Kidney epithelial cell (primary cell): ENCODE results near the gene CABLES1. TPM values are rescaled to one million over a fixed set of nuclear protein-coding genes. Genes with fewer than 3 reads are reported as not detected.
A peak's percentile ranks its signal among the peaks of the same experiment; 100 is the strongest.

ENCODE experiments used
- DNase-seq: peaks from one replicate; pipeline ENCODE4 v3.0.0-alpha.2; 2010; ENCODE audit warnings: low read depth
- H3K27me3 ChIP-seq: 2 replicates; pipeline ENCODE4 v1.6.0; 2011; ENCODE audit warnings: low read length; ENCODE audit not compliant: control insufficient read depth, insufficient read depth
- H3K36me3 ChIP-seq: 2 replicates; pipeline ENCODE4 v1.5.1; 2011; ENCODE audit warnings: low read length; ENCODE audit not compliant: control insufficient read depth, insufficient read depth
- H3K4me3 ChIP-seq: 2 replicates; pipeline ENCODE4 v1.5.1; 2011; ENCODE audit warnings: low read depth, mild to moderate bottlenecking, control low read depth, low read length
- total RNA-seq: library from RNA; depleted of rRNA; stranded (reverse); fragments of >200 nt; gene quantifications from 2 replicates; pipeline ENCODE4 v1.2.3, GENCODE V29; 2015
- TF ChIP-seq, protein P1 (sequence below): IDR thresholded peaks from 2 replicates; pipeline ENCODE4 v1.5.1; 2011; ENCODE audit warnings: mild to moderate bottlenecking, moderate library complexity, low read length, control low read depth, inconsistent platforms; ENCODE audit not compliant: insufficient read depth, poor library complexity, severe bottlenecking

The CABLES1 gene
- total RNA-seq, 1 donor from 2014 or later = 9.6 TPM

DNA sequence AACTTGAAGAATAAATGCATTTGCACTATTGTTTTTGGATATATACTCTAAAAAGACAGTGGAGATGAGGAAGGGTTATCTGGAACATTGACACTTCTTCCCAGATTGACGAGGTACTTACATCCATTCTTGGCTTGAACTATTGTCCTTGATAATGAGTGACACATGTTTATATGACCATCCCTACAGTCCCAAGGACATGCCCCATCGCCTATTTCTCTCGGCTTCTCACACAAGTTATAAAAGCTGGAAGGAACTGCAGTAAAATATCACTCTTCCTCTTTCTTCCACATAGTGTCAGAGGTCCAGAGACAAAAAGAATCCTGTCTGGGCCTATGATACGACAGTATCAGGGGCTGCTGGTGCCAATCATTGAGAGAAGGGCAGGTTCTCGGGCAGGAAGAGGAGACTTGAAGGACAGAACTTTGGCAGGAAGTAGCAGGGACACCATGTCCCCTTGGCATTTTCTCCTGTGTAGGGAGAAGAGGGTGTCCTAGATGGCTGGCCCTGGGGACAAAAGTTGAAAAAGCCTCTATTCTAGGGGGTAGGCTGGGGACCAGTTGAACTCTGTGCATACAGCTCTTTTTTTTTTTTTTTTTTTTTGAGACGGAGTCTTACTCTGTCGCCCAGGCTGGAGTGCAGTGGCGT is 5.8 kb upstream of the CABLES1 start:
- H3K27me3 ChIP-seq = no peaks in the 10 kb centered on the region
- H3K36me3 ChIP-seq = no peaks in the 10 kb centered on the region
- TF ChIP-seq, protein P1, sequence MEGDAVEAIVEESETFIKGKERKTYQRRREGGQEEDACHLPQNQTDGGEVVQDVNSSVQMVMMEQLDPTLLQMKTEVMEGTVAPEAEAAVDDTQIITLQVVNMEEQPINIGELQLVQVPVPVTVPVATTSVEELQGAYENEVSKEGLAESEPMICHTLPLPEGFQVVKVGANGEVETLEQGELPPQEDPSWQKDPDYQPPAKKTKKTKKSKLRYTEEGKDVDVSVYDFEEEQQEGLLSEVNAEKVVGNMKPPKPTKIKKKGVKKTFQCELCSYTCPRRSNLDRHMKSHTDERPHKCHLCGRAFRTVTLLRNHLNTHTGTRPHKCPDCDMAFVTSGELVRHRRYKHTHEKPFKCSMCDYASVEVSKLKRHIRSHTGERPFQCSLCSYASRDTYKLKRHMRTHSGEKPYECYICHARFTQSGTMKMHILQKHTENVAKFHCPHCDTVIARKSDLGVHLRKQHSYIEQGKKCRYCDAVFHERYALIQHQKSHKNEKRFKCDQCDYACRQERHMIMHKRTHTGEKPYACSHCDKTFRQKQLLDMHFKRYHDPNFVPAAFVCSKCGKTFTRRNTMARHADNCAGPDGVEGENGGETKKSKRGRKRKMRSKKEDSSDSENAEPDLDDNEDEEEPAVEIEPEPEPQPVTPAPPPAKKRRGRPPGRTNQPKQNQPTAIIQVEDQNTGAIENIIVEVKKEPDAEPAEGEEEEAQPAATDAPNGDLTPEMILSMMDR = no peak
- H3K4me3 ChIP-seq = no peak overlapping the region
- DNase-seq = no peak

DNA sequence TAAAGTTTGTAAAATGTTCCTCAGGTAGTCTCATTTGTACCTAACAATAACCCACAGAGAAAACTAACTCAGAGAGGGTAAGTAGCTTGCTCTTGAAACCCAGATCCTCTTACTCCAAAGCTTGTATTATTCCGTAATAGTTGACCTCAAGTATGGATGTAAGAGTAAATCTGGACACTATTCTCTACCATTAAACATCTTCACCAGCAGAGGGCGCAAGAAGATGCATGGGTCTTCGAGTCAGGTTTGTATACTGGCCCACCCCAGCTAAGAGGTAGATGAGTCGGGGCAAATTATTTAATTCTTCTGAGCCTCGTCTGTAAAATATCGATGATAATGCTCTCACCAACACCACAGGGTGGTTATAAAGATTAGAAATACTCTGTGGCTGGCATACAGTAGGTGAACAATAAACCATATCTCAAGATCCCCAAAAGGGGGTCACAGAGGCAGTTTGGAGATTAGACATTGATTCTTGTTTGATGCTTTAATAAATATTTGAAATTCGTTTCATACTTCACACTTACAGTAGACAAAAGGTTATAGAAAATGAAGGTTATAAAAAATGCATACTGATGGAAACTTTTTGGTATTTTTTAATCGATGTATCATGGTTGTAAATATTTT is 3.5 kb upstream of the CABLES1 start:
- Histone ChIP-seq H3K27me3 (no peaks in the 10 kb centered on the region), H3K4me3 (no peak overlapping the region), H3K36me3 (no peaks in the 10 kb centered on the region)
- TF ChIP-seq, protein P1 = peak; percentile 78
- DNase-seq = no peak

DNA sequence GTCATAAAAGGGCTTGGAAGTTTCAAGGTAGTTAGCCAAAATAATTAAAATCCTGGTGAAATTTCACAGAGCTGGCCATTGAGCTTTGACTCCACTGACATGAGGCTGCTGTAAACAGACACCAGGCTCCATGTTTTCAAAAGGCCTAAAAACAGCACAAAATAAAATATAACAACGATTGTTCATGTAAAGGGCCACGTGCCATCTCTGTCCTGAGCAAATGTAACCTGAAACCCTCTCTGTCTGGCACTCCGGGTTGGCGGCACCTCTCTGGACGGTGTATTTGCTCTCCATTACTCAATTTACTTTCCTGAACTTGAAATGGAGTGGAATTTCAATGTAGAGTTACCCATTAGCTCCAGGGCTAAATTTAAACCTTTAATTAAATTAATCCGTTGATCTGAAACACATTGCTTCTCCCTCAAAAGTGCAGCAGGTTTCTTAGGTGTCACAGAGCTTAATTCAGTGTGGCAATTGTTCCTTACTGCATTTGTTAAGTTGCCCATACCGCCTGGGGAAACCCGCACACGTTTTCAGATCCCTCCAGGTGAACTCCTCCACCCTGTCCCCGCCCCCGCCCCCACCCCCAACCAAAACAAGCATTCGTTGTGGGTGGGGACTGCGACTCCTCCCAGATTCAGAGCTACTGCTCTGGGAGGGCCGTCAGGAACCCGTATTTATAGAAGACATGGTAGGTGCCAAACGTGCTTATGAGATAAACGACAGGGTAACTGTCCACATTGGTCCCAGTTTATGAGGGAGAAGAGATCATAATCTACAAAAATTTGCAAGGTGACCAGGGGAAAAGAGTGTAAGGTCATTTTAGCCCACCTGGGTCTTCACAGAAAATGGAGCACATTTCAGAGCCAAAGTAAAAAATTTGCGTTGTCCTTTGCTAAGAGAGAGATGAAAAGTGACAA is 1.2 kb upstream of the CABLES1 start:
- TF ChIP-seq, protein P1 = no peak
- Histone ChIP-seq H3K27me3 (no peaks in the 10 kb centered on the region), H3K36me3 (no peaks in the 10 kb centered on the region), H3K4me3 (peak overlapping the region; percentile 71)
- no peak for DNase-seq

DNA sequence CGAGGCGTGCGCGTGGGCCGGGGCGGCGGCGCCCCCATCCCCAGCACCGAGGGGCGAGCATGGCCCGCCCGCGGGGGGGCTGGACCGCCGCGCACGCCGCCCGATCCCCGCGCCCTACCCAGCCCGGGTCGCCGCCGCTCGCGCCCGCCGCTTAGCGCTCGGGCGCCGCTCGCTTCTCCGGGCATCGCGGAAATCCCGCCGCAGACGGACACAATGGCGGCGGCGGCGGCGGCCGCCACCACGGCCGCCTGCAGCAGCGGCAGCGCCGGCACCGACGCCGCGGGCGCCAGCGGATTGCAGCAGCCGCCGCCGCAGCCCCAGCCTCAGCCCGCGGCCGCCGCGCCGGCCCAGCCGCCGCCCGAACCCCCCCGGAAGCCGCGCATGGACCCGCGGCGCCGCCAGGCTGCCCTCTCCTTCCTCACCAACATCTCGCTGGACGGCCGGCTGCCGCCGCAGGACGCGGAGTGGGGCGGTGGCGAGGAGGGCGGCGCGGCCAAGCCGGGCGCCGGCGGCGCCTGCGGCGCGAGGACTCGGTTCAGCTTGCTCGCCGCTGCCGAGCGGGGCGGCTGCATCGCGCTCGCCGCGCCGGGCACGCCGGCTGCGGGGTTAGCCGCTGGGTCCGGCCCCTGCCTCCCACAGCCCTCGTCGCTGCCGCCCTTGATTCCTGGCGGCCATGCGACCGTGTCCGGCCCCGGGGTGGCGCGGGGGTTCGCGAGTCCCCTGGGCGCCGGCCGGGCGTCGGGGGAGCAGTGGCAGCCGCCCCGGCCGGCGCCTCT is 453 bp downstream of the CABLES1 start:
- Histone ChIP-seq H3K27me3 (no peaks in the 10 kb centered on the region), H3K4me3 (peak overlapping the region; percentile 71), H3K36me3 (no peaks in the 10 kb centered on the region)
- TF ChIP-seq, protein P1 = no peak
- DNase-seq = no peak

DNA sequence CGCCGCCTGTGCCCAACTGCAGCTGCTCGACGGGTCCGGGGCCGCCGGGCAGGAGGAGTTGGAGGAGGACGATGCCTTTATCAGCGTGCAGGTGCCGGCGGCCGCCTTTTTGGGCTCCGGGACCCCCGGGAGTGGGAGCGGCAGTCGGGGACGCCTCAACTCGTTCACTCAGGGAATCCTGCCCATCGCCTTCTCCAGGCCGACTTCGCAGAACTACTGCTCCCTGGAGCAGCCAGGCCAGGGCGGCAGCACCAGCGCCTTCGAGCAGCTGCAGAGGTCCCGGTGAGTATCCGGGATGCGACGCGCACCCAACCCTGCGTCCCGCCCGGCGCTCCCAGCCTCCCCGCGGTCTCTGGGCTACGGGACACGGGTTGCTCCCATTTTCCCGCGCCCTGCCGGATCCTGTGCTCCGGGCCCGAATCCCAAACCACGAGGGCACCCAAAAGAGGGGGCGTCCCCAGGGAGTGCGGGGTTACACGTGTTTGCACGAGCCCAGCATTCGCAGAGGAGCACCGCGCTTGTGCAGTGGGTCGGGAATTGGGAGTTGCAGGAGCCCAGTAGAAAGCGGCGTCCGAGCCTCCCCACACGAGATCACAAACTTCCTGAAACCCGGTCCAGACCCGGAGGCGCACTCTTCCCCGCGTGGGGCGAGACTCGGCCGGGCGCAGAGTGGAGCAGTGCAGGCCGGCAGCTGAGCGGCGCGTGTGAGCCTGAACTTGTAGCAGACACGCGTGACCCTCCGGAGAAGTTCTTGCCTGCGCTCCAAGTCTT is 1.2 kb downstream of the CABLES1 start:
- TF ChIP-seq, protein P1 = no peak
- no peak for DNase-seq
- H3K27me3 ChIP-seq = no peaks in the 10 kb centered on the region
- H3K4me3 ChIP-seq = peak overlapping the region; percentile 71
- no peaks in the 10 kb centered on the region for H3K36me3 ChIP-seq
